SK-N-MC (cell line): ENCODE results near the gene TGFBR3.

ENCODE experiments used
- EZH2 ChIP-seq: fragments of 200-600 bp; sonication (generic); IDR thresholded peaks from one replicate; pipeline ENCODE4 v1.6.1; 2017; ENCODE audit warnings: antibody characterized with exemption
- FOXP2 ChIP-seq: optimal IDR thresholded peaks from 2 replicates; pipeline ENCODE3; 2011; ENCODE audit warnings: mild to moderate bottlenecking, moderate library complexity; ENCODE audit not compliant: insufficient read depth; ENCODE audit errors: extremely low read length, control extremely low read depth
- POLR2AphosphoS5 ChIP-seq: IDR thresholded peaks from 2 replicates; pipeline ENCODE4 v1.6.1; 2012; ENCODE audit warnings: mild to moderate bottlenecking, low read depth, low read length, borderline replicate concordance

DNA sequence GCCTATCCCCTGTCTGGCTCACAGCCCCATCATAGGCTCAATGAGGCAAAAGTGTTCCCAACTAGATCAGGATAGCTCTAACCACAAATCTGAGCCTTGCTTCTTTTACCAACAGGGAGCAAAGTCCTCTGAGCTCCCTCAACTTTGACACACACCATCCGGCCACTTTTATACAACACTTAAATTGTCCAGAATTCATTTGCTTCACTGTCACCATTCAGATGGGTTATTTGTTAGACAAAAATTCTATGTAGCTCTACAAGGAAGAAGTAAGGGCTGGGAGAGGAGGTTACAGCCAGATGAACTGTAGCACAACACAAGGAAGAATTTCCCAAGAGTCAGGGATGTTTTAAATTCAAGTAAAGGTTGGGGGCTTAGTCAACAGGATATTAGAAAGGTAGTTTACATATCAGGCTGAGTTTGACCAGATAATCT, 50.8 kb downstream of the TGFBR3 start:
- TF ChIP-seq POLR2AphosphoS5 (no peak), EZH2 (no peak), FOXP2 (no peak)
